Testis (tissue), 3 donors: Measurements from ENCODE around the gene AADAT. TPM values are rescaled to one million over a fixed set of nuclear protein-coding genes. Genes with fewer than 3 reads are reported as not detected.

Experiments used
- DNase-seq: peaks from one replicate; pipeline ENCODE4 v3.0.0-alpha.2; 2019
- H3K27ac ChIP-seq, 2 donors: fragments of 200-600 bp; sonication (generic); one replicate each; pipeline ENCODE4 v1.5.1; 2019
- H3K27me3 ChIP-seq: fragments of 200-600 bp; sonication (generic); one replicate; pipeline ENCODE4 v1.5.1; 2019
- H3K36me3 ChIP-seq: fragments of 200-600 bp; sonication (generic); one replicate; pipeline ENCODE4 v1.5.1; 2017; ENCODE audit warnings: low read depth; ENCODE audit errors: missing control alignments
- H3K4me1 ChIP-seq: fragments of 200-600 bp; sonication (generic); one replicate; pipeline ENCODE4 v1.5.1; 2019
- H3K4me3 ChIP-seq, 2 donors: fragments of 200-600 bp; sonication (generic); one replicate each; pipeline ENCODE4 v1.5.1; 2017 to 2019
- H3K9me3 ChIP-seq: fragments of 200-600 bp; sonication (generic); one replicate; pipeline ENCODE4 v1.5.1; 2017
- CTCF ChIP-seq, 3 experiments: fragments of 450-650 bp in 2 of 3; fragments of 200-600 bp in 1 of 3; sonication (generic) in 1 of 3; IDR thresholded peaks; one replicate each; pipeline ENCODE4 v1.5.1; 2016 to 2019; ENCODE audit warnings: antibody characterized with exemption in 3 of 3, mild to moderate bottlenecking in 2 of 3, moderate library complexity in 1 of 3
- POLR2A ChIP-seq: fragments of 450-650 bp; IDR thresholded peaks from one replicate; pipeline ENCODE4 v1.6.1; 2017; ENCODE audit warnings: antibody characterized with exemption, mild to moderate bottlenecking, moderate library complexity
- WGBS, 2 donors: methylation state at CpG; one replicate each; pipeline ENCODE4 v1.1.5; 2018; 5-methylcytosine and 5-hydroxymethylcytosine counted together
- intact Hi-C: fragments of 100-400 bp; cut with DNase I; formaldehyde crosslinking; loops from one replicate; pipeline ENCODE4 v1.15.1; 2023; ENCODE audit warnings: low total_unique reads
- polyA plus RNA-seq: library from polyadenylated mRNA; stranded (reverse); fragments of 350-450 nt; fragmentation: Illumina TruSeq; extraction: RNeasy Lipid Tissue Mini Kit (QIAGEN cat#74804); gene quantifications from one replicate; pipeline ENCODE4 v1.2.3, GENCODE V29; 2014; ENCODE audit warnings: low read depth, low replicate concordance; ENCODE audit not compliant: insufficient read depth
- small RNA-seq, 2 donors: library from RNA; depleted of rRNA; stranded (forward); fragments of <200 nt; gene quantifications; one replicate each; pipeline ENCODE3, GENCODE V24; 2016
- total RNA-seq, 2 donors: library from RNA; depleted of rRNA; stranded (reverse); fragments of >200 nt; gene quantifications; one replicate each; pipeline ENCODE4 v1.2.3, GENCODE V29; 2016

AADAT gene
- total and polyA plus RNA-seq, 3 donors from 2014 or later: 9.3 to 29.4 (median 10.7) TPM

- TF ChIP-seq POLR2A: no peak
- TF ChIP-seq CTCF (IDR thresholded peaks at IDR 0.05): no peak
- H3K4me1 ChIP-seq: no peaks in the 10 kb centered on the region
- H3K27me3 ChIP-seq: no peaks in the 10 kb centered on the region
- no peaks in the 10 kb centered on the region for H3K36me3 ChIP-seq
- no peak for DNase-seq
- 52 to 64% methylated on average over 6 of the region's 6 CpGs for WGBS, 2 donors
- H3K4me3 ChIP-seq: no peak overlapping the region
- H3K27ac ChIP-seq: no peak overlapping the region
- H3K9me3 ChIP-seq: no peaks in the 10 kb centered on the region
- intact Hi-C loops: no loop called here
Observed at GRCh38 chr4:170014359-170015011, 75.3 kb downstream of the AADAT start.

DNA sequence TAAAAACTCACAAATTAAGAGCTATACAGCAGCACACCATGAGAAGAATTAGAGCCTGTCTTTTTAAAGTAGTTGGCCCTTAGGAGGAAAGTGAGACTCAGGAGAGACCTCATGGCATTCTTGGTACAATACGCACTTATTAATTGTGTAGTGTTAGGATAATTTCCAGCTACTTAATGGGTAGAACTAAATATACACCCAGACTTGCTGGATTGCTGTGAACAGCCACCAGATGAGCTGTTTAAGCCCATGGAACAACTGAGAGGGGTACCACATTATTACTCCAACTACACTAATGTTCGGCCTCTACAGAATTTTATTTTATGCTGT lies 77.2 kb downstream of the AADAT start:
- WGBS, 2 donors: 90 to 94% methylated on average over 2 of the region's 2 CpGs

GRCh38 chr4:170011921-170012628 lies 77.7 kb downstream of the AADAT start:
- no peaks in the 10 kb centered on the region for H3K4me1 ChIP-seq
- no peak for DNase-seq
- WGBS, 2 donors: 71 to 77% methylated on average over 7 of the region's 7 CpGs
- no peaks in the 10 kb centered on the region for H3K36me3 ChIP-seq
- H3K4me3 ChIP-seq: no peak overlapping the region
- TF ChIP-seq POLR2A (no peak), CTCF (IDR thresholded peaks at IDR 0.05) (no peak)
- H3K27ac ChIP-seq: no peak overlapping the region
- H3K9me3 ChIP-seq: no peaks in the 10 kb centered on the region
- H3K27me3 ChIP-seq: no peaks in the 10 kb centered on the region
- intact Hi-C loops: no loop called here

More for the DNA sequence above, 77.2 kb downstream of the AADAT start:
- no peaks in the 10 kb centered on the region for H3K4me1 ChIP-seq
- H3K27me3 ChIP-seq: no peaks in the 10 kb centered on the region
- no peaks in the 10 kb centered on the region for H3K9me3 ChIP-seq
- intact Hi-C loops: no loop called here
- H3K27ac ChIP-seq: no peak overlapping the region
- no peak overlapping the region for H3K4me3 ChIP-seq
- TF ChIP-seq CTCF (IDR thresholded peaks at IDR 0.05) (no peak), POLR2A (no peak)
- no peaks in the 10 kb centered on the region for H3K36me3 ChIP-seq
- DNase-seq: no peak

Small RNA genes lying within 50 kb of the gene (small RNA-seq; reads per million reads assigned to genes)
- 0.18 to 0.19 reads per million in 2 donors for gene APOBEC3AP1

Other genes with a start within 250 kb of the AADAT start
- gene MFAP3L, start 63.6 kb downstream of the AADAT start, total RNA-seq: 10 to 100 TPM; 41.4 to 78.6 TPM
- gene MFAP3L, start 63.6 kb downstream of the AADAT start, polyA plus RNA-seq: 113 TPM